WTC11 (cell line): ENCODE results near the gene NR3C2.

Experiments used
- CREB1 ChIP-seq: sonication (generic); formaldehyde crosslinking; IDR thresholded peaks from 2 replicates; pipeline ENCODE4 v1.8.0; 2023; ENCODE audit warnings: mild to moderate bottlenecking, missing genetic modification reagents
- GRHL2 ChIP-seq: fragments of 250-450 bp; sonication (Bioruptor Pico); IDR thresholded peaks from 2 replicates; pipeline ENCODE4 v1.8.0; 2022; ENCODE audit warnings: mild to moderate bottlenecking, moderate library complexity; ENCODE audit not compliant: insufficient replicate concordance, severe bottlenecking
- TF ChIP-seq, protein P1 (sequence below): fragments of 200-600 bp; IDR thresholded peaks from 2 replicates; pipeline ENCODE4 v1.8.0; 2022; ENCODE audit warnings: antibody characterized with exemption
- TF ChIP-seq, protein P2 (sequence below): sonication (generic); formaldehyde crosslinking; IDR thresholded peaks from 2 replicates; pipeline ENCODE4 v1.8.1; 2023; ENCODE audit warnings: mild to moderate bottlenecking, moderate library complexity, missing genetic modification reagents

DNA sequence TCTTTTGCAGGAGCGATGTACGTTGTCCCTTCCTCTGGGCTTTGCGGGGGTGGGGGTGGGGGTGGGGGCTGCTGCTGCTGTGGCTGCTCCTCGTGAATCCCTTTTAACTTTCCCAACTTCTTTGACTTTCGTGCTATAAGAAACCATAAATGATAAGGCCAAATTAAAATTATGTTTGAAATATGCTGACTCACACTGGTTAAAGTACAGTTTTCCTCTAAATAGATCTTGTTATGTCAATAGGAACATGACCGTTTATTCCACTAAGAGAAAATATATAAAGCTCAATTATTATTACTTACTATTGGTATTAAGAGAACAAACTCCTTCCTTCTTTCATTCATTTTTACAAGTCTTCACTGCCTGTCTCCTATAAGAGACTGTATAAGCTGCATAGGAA, 287.4 kb downstream of the NR3C2 start:
- TF ChIP-seq GRHL2 (CRISPR knock-in tag) (no peak), CREB1 (CRISPR knock-in tag) (no peak)
- TF ChIP-seq, protein P1, sequence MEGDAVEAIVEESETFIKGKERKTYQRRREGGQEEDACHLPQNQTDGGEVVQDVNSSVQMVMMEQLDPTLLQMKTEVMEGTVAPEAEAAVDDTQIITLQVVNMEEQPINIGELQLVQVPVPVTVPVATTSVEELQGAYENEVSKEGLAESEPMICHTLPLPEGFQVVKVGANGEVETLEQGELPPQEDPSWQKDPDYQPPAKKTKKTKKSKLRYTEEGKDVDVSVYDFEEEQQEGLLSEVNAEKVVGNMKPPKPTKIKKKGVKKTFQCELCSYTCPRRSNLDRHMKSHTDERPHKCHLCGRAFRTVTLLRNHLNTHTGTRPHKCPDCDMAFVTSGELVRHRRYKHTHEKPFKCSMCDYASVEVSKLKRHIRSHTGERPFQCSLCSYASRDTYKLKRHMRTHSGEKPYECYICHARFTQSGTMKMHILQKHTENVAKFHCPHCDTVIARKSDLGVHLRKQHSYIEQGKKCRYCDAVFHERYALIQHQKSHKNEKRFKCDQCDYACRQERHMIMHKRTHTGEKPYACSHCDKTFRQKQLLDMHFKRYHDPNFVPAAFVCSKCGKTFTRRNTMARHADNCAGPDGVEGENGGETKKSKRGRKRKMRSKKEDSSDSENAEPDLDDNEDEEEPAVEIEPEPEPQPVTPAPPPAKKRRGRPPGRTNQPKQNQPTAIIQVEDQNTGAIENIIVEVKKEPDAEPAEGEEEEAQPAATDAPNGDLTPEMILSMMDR: no peak
- TF ChIP-seq, protein P2, sequence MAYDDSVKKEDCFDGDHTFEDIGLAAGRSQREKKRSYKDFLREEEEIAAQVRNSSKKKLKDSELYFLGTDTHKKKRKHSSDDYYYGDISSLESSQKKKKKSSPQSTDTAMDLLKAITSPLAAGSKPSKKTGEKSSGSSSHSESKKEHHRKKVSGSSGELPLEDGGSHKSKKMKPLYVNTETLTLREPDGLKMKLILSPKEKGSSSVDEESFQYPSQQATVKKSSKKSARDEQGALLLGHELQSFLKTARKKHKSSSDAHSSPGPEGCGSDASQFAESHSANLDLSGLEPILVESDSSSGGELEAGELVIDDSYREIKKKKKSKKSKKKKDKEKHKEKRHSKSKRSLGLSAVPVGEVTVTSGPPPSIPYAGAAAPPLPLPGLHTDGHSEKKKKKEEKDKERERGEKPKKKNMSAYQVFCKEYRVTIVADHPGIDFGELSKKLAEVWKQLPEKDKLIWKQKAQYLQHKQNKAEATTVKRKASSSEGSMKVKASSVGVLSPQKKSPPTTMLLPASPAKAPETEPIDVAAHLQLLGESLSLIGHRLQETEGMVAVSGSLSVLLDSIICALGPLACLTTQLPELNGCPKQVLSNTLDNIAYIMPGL (CRISPR knock-in tag): no peak
